GM21786 (cell line): Measurements from ENCODE around the gene SYNRG.

Source experiments
- ATAC-seq: cut with Tn5 transposase; IDR thresholded peaks from one replicate; pipeline ENCODE4 v1.9.1; 2021; ENCODE audit not compliant: unreplicated experiment

The SYNRG gene

GRCh38 chr17:37479025-37479424, 130.2 kb downstream of the SYNRG start:
- no peak for ATAC-seq

- no peak for ATAC-seq
Measured at GRCh38 chr17:37478187-37478586, 131.0 kb downstream of the SYNRG start.

GRCh38 chr17:37476431-37477120, 132.6 kb downstream of the SYNRG start:
- no peak for ATAC-seq

GRCh38 chr17:37475731-37476420, 133.3 kb downstream of the SYNRG start:
- no peak for ATAC-seq

DNA sequence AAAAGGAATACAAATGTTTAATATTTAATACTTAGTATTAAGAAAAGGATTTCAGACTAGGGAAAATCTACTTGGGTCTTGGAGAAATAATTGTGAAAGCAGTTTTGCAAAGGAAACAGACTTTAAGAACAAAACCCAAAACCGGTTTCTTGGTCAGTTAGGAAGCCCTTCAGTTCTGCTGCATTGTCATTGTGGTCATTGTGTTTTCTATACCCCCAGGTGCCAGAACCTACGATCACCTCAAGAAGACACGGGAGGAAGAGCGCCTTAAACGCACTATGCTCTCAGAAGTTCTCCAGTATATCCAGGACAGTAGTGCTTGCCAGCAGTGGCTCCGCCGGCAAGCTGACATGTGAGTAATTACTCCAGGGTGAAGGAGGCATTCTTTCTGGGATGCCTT, 139.0 kb downstream of the SYNRG start:
- no peak for ATAC-seq

DNA sequence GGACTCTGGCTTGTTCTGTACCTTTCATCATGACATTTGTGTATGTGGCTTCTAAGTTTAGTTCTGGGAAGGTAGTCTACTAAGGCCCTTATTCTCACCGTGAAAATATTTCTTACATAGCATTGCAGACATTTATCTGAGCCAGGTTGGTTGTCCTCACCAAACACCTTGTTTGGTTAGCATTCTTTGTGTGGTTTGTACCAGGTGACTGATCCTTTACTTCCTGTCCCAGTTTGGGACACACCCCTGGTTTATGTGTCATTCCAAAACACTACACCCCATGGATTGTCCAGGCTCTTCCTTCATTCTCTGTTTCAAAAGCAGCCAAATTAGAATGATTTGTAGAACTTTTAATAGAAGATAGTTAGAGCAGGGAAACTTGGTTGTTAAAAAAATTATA, 142.7 kb downstream of the SYNRG start:
- ATAC-seq, result no peak

GRCh38 chr17:37465069-37465616, 144.1 kb downstream of the SYNRG start:
- no peak for ATAC-seq
